H1 (cell line): ENCODE data around the gene ICE1. TPM values are rescaled to one million over a fixed set of nuclear protein-coding genes. Genes with fewer than 3 reads are reported as not detected.

Experiments used
- CTCF ChIA-PET: fragments of 300-600 bp; sonication (Branson Sonifier 250); formaldehyde crosslinking; loops from one replicate; lab custom pipeline; 2021; ENCODE audit not compliant: partially characterized antibody; lab: Charles Lee
- POLR2A ChIA-PET: fragments of 300-600 bp; sonication (Branson Sonifier 250); formaldehyde crosslinking; loops from one replicate; lab custom pipeline; 2021; ENCODE audit warnings: inconsistent platforms; ENCODE audit not compliant: partially characterized antibody; lab: Charles Lee
- DNase-seq, 2 experiments: peaks; one replicate each; pipeline versions ENCODE4 v3.0.0 to v3.0.0-alpha.2; 2010 to 2022; ENCODE audit warnings: low spot score in 2 of 2, low read depth in 1 of 2, mixed read lengths in 1 of 2
- FAIRE-seq: peaks from 2 replicates; lab custom pipeline; 2011; peaks lifted over from hg19 to GRCh38; lab: Jason Lieb, UNC
- H2AFZ ChIP-seq: 2 replicates; pipeline ENCODE4 v1.8.1; 2012; ENCODE audit warnings: low read length, inconsistent platforms
- H2AK5ac ChIP-seq: 2 replicates; pipeline ENCODE4 v1.6.1; 2013; ENCODE audit warnings: low read depth, low read length
- H2BK120ac ChIP-seq: replicated peaks from 2 replicates; pipeline ENCODE3; 2013; ENCODE audit warnings: low read depth, low read length, inconsistent platforms
- H2BK12ac ChIP-seq: 2 replicates; pipeline ENCODE4 v1.6.1; 2013; ENCODE audit warnings: low read depth, low read length
- H2BK15ac ChIP-seq: 2 replicates; pipeline ENCODE4 v1.6.1; 2013; ENCODE audit warnings: low read length
- H2BK20ac ChIP-seq: 2 replicates; pipeline ENCODE4 v1.6.1; 2013; ENCODE audit warnings: low read length
- H2BK5ac ChIP-seq: 2 replicates; pipeline ENCODE4 v1.6.1; 2013; ENCODE audit warnings: low read depth, low read length
- H3K14ac ChIP-seq: 2 replicates; pipeline ENCODE4 v1.6.1; 2013; ENCODE audit warnings: inconsistent platforms; ENCODE audit not compliant: insufficient read length
- H3K18ac ChIP-seq: 2 replicates; pipeline ENCODE4 v1.6.1; 2013; ENCODE audit warnings: low read length; ENCODE audit errors: extremely low read depth
- H3K23ac ChIP-seq: 2 replicates; pipeline ENCODE4 v1.6.1; 2013; ENCODE audit warnings: inconsistent platforms; ENCODE audit not compliant: insufficient read length
- H3K23me2 ChIP-seq: 2 replicates; pipeline ENCODE4 v1.6.1; 2013; ENCODE audit warnings: low read depth, low read length
- H3K27ac ChIP-seq: 2 replicates; pipeline ENCODE4 v1.6.1; 2011; ENCODE audit warnings: low read depth, low read length, inconsistent platforms
- H3K27me3 ChIP-seq, 4 experiments: replicated peaks in 1 of 4; 1 replicate in 1 of 4; 2 replicates in 3 of 4; pipeline versions ENCODE4 v1.6.1 to v1.8.1; 2011 to 2013; ENCODE audit warnings: low read length in 3 of 4, mild to moderate bottlenecking in 3 of 4, inconsistent platforms in 2 of 4, mixed read lengths in 2 of 4, moderate library complexity in 1 of 4; ENCODE audit not compliant: control insufficient read depth in 3 of 4, insufficient read depth in 3 of 4; ENCODE audit errors: extremely low read depth in 1 of 4
- H3K36me3 ChIP-seq, 4 experiments: 2 replicates each; pipeline versions ENCODE4 v1.6.1 to v1.8.1; 2011 to 2013; ENCODE audit warnings: mild to moderate bottlenecking in 4 of 4, low read length in 3 of 4, moderate library complexity in 2 of 4, control low read depth in 1 of 4, inconsistent platforms in 1 of 4; ENCODE audit not compliant: insufficient read depth in 4 of 4, control insufficient read depth in 2 of 4
- H3K4ac ChIP-seq: replicated peaks from 2 replicates; pipeline ENCODE3; 2013; ENCODE audit warnings: low read length, low read depth, mixed read lengths, inconsistent platforms; ENCODE audit not compliant: insufficient read length
- H3K4me1 ChIP-seq, 4 experiments: replicated peaks in 1 of 4; 1 replicate in 1 of 4; 2 replicates in 3 of 4; pipeline versions ENCODE4 v1.6.1 to v1.8.1; 2011 to 2013; ENCODE audit warnings: low read length in 3 of 4, inconsistent platforms in 2 of 4, mixed read lengths in 1 of 4; ENCODE audit not compliant: insufficient read depth in 4 of 4, control insufficient read depth in 3 of 4
- H3K4me2 ChIP-seq, 2 experiments: 2 replicates each; pipeline versions ENCODE4 v1.6.1 to v1.8.1; 2011 to 2013; ENCODE audit warnings: low read depth in 2 of 2, low read length in 2 of 2, control low read depth in 1 of 2, inconsistent platforms in 1 of 2, mild to moderate bottlenecking in 1 of 2; ENCODE audit not compliant: insufficient read depth in 1 of 2
- H3K4me3 ChIP-seq, 4 experiments: fragments of 200-600, 300-600 bp in 1 of 4; sonication (generic), shearing (Covaris generic), sonication (Bioruptor Twin) in 1 of 4; 2 replicates each; pipeline versions ENCODE4 v1.5.1 to v1.8.1; 2011 to 2016; ENCODE audit warnings: low read length in 4 of 4, low read depth in 3 of 4, control low read depth in 2 of 4, inconsistent platforms in 2 of 4, mild to moderate bottlenecking in 2 of 4, mixed read lengths in 1 of 4, moderate library complexity in 1 of 4; ENCODE audit not compliant: insufficient read depth in 2 of 4; ENCODE audit errors: extremely low read depth in 1 of 4
- H3K56ac ChIP-seq: replicated peaks from 2 replicates; pipeline ENCODE3; 2013; ENCODE audit warnings: low read depth, mild to moderate bottlenecking, mixed read lengths, low read length, inconsistent platforms; ENCODE audit not compliant: insufficient read length
- H3K79me1 ChIP-seq: 2 replicates; pipeline ENCODE4 v1.6.1; 2013; ENCODE audit warnings: low read depth, low read length, control low read depth
- H3K79me2 ChIP-seq, 2 experiments: 2 replicates each; pipeline versions ENCODE4 v1.6.1 to v1.8.1; 2012 to 2013; ENCODE audit warnings: low read length in 2 of 2, mild to moderate bottlenecking in 2 of 2, inconsistent platforms in 1 of 2; ENCODE audit not compliant: insufficient read depth in 2 of 2, control insufficient read depth in 1 of 2
- H3K9ac ChIP-seq, 4 experiments: replicated peaks in 1 of 4; 1 replicate in 1 of 4; 2 replicates in 3 of 4; pipeline versions ENCODE4 v1.6.1 to v1.8.1; 2011 to 2013; ENCODE audit warnings: low read depth in 3 of 4, low read length in 3 of 4, control low read depth in 2 of 4, mild to moderate bottlenecking in 2 of 4, moderate library complexity in 2 of 4, inconsistent platforms in 1 of 4; ENCODE audit errors: extremely low read depth in 1 of 4
- H3K9me3 ChIP-seq, 2 experiments: 2 replicates each; pipeline versions ENCODE4 v1.6.1 to v1.8.1; 2012 to 2013; ENCODE audit warnings: mild to moderate bottlenecking in 2 of 2, moderate library complexity in 2 of 2, control low read depth in 1 of 2, inconsistent platforms in 1 of 2, low read depth in 1 of 2, low read length in 1 of 2, mixed read lengths in 1 of 2; ENCODE audit not compliant: insufficient read depth in 2 of 2
- H4K20me1 ChIP-seq, 2 experiments: replicated peaks in 1 of 2; 2 replicates each; pipeline versions ENCODE3 to v1.8.1; 2011 to 2013; ENCODE audit warnings: inconsistent platforms in 2 of 2, low read length in 2 of 2, mild to moderate bottlenecking in 1 of 2; ENCODE audit not compliant: insufficient read depth in 2 of 2, control insufficient read depth in 1 of 2
- H4K5ac ChIP-seq: 2 replicates; pipeline ENCODE4 v1.6.1; 2013; ENCODE audit warnings: low read length, low read depth, mixed read lengths, inconsistent platforms; ENCODE audit not compliant: insufficient read length
- H4K8ac ChIP-seq: 2 replicates; pipeline ENCODE4 v1.8.0; 2013; ENCODE audit warnings: mild to moderate bottlenecking, moderate library complexity, low read length, inconsistent platforms; ENCODE audit not compliant: insufficient read depth; ENCODE audit errors: extremely low read depth
- H4K91ac ChIP-seq: replicated peaks from 2 replicates; pipeline ENCODE3; 2013; ENCODE audit warnings: low read length, mixed read lengths, inconsistent platforms; ENCODE audit not compliant: insufficient read length
- BRCA1 ChIP-seq: IDR thresholded peaks from 2 replicates; pipeline ENCODE4 v1.6.1; 2012; ENCODE audit warnings: low read depth, low read length, improper control_type of control experiment
- CHD1 ChIP-seq: IDR thresholded peaks from 2 replicates; pipeline ENCODE4 v1.6.1; 2012; ENCODE audit warnings: low read depth, low read length, improper control_type of control experiment
- EGR1 ChIP-seq: IDR thresholded peaks from 2 replicates; pipeline ENCODE4 v1.6.1; 2011; ENCODE audit warnings: low read depth, low read length, borderline replicate concordance
- MAFK ChIP-seq: IDR thresholded peaks from 2 replicates; pipeline ENCODE4 v1.6.1; 2012; ENCODE audit warnings: low read depth, mild to moderate bottlenecking, improper control_type of control experiment, low read length
- NRF1 ChIP-seq: IDR thresholded peaks from 2 replicates; pipeline ENCODE4 v1.6.1; 2011; ENCODE audit warnings: mild to moderate bottlenecking, low read depth, low read length, improper control_type of control experiment
- RFX5 ChIP-seq: IDR thresholded peaks from 2 replicates; pipeline ENCODE4 v1.6.1; 2011; ENCODE audit warnings: low read depth, low read length, improper control_type of control experiment, borderline replicate concordance
- SIRT6 ChIP-seq: IDR thresholded peaks from one replicate; pipeline ENCODE4 v1.7.1; 2012; ENCODE audit warnings: low read length, inconsistent platforms
- SRF ChIP-seq: IDR thresholded peaks from 2 replicates; pipeline ENCODE4 v1.6.1; 2011; ENCODE audit warnings: mild to moderate bottlenecking, low read depth, low read length, moderate library complexity
- WGBS, 2 experiments: shearing (Covaris generic) in 1 of 2; methylation state at CpG; one replicate each; pipeline versions ENCODE4 v1.1.6 to v1.1.7; 2013 to 2015; ENCODE audit warnings: low lambda C conversion rate in 2 of 2, mixed read lengths in 2 of 2, inconsistent platforms in 1 of 2, low coverage in 1 of 2, missing lambda C conversion rate in 1 of 2; ENCODE audit not compliant: insufficient replicate concordance in 2 of 2, insufficient coverage in 1 of 2, insufficient read length in 1 of 2; ENCODE audit errors: extremely low coverage in 1 of 2, missing lambda C conversion rate in 1 of 2; 5-methylcytosine and 5-hydroxymethylcytosine counted together
- polyA plus RNA-seq, 7 experiments: library from polyadenylated mRNA; depleted of rRNA in 3 of 7; stranded (reverse) in 5 of 7; unstranded in 2 of 7; fragments of >200 nt in 5 of 7; fragments of 200-250 nt in 2 of 7; gene quantifications; 1 replicate in 5 of 7; 2 replicates in 1 of 7; 4 replicates in 1 of 7; pipeline versions ENCODE4 v1.2.1 to v1.2.3, GENCODE V29; 2011 to 2013; ENCODE audit warnings: missing spikeins in 2 of 7, mixed read lengths in 2 of 7
- total RNA-seq: library from RNA; stranded (reverse); fragmentation: NEBNext Ultra II Directional; extraction: Animal tissue kit (Norgen Biotek cat#: 25700); gene quantifications from 2 replicates; pipeline ENCODE4 v1.2.1, GENCODE V29; 2021
- TF ChIP-seq, protein P1 (sequence below): IDR thresholded peaks from 2 replicates; pipeline ENCODE4 v1.6.1; 2011; ENCODE audit warnings: low read length, improper control_type of control experiment
- TF ChIP-seq, protein P2 (sequence below), 3 experiments: IDR thresholded peaks; 1 replicate in 2 of 3; 2 replicates in 1 of 3; pipeline versions ENCODE4 v1.5.1 to v1.6.1; 2011; ENCODE audit warnings: low read length in 3 of 3, mild to moderate bottlenecking in 3 of 3, inconsistent platforms in 2 of 3, low read depth in 1 of 3, moderate library complexity in 1 of 3; ENCODE audit not compliant: insufficient read depth in 1 of 3; ENCODE audit errors: control extremely low read depth in 1 of 3

Gene ICE1
- total and polyA plus RNA-seq, 2 of the 8 experiments (the other 6 are each of a cell fraction or from before 2014, with no cell fraction given), result 11.8 to 53.9 TPM

DNA sequence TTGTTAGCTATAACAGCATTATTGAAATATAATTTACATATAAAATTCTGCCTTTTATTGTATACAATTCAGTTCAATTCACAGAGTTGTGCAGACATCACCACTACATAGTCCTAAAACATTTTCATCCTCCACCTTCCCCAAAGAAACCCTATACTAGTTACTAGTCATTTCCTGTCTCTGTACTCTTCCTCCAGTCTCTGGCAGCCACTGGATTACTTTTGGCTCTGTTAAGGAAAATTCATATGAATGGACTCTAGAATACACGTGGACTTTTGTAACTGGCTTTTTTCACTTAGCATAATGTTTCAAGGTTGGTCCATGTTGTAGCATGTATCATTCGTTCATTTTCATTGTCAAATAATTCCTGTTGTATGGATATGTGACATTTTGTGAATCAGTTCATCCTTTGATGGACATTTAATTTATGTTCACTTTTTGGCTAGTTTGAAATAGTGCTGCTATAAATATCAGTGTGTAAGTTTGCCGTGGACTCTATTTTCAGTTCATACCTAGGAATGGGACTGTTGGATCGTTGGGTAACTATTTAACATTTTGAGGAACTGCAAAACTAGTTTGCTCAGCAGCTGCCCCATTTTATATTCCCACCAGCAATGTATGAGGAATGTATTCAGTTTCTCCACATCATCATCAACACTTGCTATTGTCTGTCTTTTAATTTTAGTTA, 9.7 kb downstream of the ICE1 start:
- ChIA-PET POLR2A (interaction anchor here (1.3 kb wide), 1 partner anchor 9 kb away, joined by 3 read pairs; the partner anchor contains the start of gene ICE1), CTCF (interaction anchor here (0.6 kb wide), 1 partner anchor 24 kb away, joined by 3 read pairs; no protein-coding TSS in a partner anchor)
- H3K79me1 ChIP-seq, result peaks cover 14% of the 10 kb centered on the region
- H4K5ac ChIP-seq, result no peak overlapping the region
- H3K27me3 ChIP-seq, result no peaks in the 10 kb centered on the region
- WGBS, 2 experiments, result 92% methylated on average over 4 of the region's 4 CpGs; no CpG with 5 or more reads in 1 of the 2 experiments
- no peak overlapping the region for H3K23ac ChIP-seq
- H3K36me3 ChIP-seq, result peaks cover 0 to 2% (median 0%) of the 10 kb centered on the region in 4 experiments; a peak in 1 of 8 replicates
- H3K4me2 ChIP-seq, result no peak overlapping the region
- H3K18ac ChIP-seq, result no peak overlapping the region
- DNase-seq (no peak), FAIRE-seq (no peak)
- no peaks in the 10 kb centered on the region for H3K9me3 ChIP-seq
- H2BK15ac ChIP-seq, result no peak overlapping the region
- H4K91ac ChIP-seq, result no peak overlapping the region
- no peak overlapping the region for H4K8ac ChIP-seq
- H3K4me1 ChIP-seq, result no peaks in the 10 kb centered on the region
- H3K4me3 ChIP-seq, result no peak overlapping the region
- H3K9ac ChIP-seq, result no peak overlapping the region
- H3K4ac ChIP-seq, result no peak overlapping the region
- no peak overlapping the region for H2BK120ac ChIP-seq
- no peak overlapping the region for H2AK5ac ChIP-seq
- no peak overlapping the region for H2BK20ac ChIP-seq
- peaks cover 13 to 14% of the 10 kb centered on the region in 2 experiments for H4K20me1 ChIP-seq
- no peaks in the 10 kb centered on the region for H3K23me2 ChIP-seq
- H3K56ac ChIP-seq, result no peak overlapping the region
- H3K27ac ChIP-seq, result no peak overlapping the region
- no peak overlapping the region for H2AFZ ChIP-seq
- no peak overlapping the region for H3K14ac ChIP-seq
- no peak overlapping the region for H2BK12ac ChIP-seq
- H3K79me2 ChIP-seq, result peaks cover 18 to 92% of the 10 kb centered on the region in 2 experiments
- no peak overlapping the region for H2BK5ac ChIP-seq
- TF ChIP-seq SRF (no peak), SIRT6 (no peak), CHD1 (no peak), MAFK (no peak), RFX5 (no peak), NRF1 (no peak), EGR1 (no peak), BRCA1 (no peak)
- TF ChIP-seq, protein P1, sequence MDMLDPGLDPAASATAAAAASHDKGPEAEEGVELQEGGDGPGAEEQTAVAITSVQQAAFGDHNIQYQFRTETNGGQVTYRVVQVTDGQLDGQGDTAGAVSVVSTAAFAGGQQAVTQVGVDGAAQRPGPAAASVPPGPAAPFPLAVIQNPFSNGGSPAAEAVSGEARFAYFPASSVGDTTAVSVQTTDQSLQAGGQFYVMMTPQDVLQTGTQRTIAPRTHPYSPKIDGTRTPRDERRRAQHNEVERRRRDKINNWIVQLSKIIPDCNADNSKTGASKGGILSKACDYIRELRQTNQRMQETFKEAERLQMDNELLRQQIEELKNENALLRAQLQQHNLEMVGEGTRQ, result no peak
- TF ChIP-seq, protein P2, sequence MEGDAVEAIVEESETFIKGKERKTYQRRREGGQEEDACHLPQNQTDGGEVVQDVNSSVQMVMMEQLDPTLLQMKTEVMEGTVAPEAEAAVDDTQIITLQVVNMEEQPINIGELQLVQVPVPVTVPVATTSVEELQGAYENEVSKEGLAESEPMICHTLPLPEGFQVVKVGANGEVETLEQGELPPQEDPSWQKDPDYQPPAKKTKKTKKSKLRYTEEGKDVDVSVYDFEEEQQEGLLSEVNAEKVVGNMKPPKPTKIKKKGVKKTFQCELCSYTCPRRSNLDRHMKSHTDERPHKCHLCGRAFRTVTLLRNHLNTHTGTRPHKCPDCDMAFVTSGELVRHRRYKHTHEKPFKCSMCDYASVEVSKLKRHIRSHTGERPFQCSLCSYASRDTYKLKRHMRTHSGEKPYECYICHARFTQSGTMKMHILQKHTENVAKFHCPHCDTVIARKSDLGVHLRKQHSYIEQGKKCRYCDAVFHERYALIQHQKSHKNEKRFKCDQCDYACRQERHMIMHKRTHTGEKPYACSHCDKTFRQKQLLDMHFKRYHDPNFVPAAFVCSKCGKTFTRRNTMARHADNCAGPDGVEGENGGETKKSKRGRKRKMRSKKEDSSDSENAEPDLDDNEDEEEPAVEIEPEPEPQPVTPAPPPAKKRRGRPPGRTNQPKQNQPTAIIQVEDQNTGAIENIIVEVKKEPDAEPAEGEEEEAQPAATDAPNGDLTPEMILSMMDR (IDR thresholded peaks at IDR 0.05; ENCODE audit: control extremely low read depth in 1 of 3, insufficient read depth in 1 of 3, low read depth in 1 of 3, low read length in 3 of 3), result no peak
